ENCODE data around the gene FLNC.

The FLNC gene

GRCh38 chr7:128856001-128856718 lies 26.0 kb downstream of the FLNC start:
- no peak overlapping the region for H3K4me3 ChIP-seq (replicated peaks; ENCODE audit: low read depth, low read length)
- DNase-seq (ENCODE audit: extremely low read depth, low read depth), result no peak
- TF ChIP-seq CTCF (IDR thresholded peaks at IDR 0.05; ENCODE audit: low read depth, low read length, missing control alignments), result no peak

DNA sequence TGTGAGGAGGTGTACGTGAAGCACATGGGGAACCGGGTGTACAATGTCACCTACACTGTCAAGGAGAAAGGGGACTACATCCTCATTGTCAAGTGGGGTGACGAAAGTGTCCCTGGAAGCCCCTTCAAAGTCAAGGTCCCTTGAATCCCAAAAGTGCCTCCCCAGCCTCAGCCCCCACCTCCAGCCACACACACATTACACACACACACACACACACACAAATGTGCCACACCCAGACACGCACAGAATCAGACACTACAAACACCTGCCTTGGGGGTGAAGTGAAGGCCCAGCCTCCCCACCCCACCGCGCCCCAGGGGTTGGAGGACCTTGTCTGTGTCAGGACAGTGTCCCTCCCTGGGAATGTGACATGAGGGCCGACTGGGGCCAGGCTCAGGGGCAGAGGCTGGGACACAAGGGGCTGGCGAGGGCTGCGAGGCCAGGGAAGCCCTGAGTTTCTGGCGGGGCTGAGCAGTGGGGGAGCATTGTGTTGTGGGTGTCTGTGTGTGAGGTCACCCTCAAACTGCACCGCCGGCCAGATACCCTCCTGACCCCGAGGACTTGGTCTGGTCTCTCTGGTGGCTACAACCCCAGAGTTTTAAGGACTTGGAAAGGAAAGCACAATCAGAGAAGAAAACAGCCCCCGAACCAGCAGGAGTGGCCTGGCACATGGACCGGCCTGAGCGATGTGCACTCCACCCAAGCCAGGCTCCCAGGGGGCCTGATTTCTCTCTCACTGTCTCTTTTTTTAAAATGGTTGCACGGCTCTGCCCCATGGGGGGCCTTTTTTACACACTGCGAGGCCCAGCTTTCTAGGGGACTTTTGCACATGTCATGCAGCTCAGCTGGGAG lies 28.4 kb downstream of the FLNC start:
- no peak for DNase-seq (ENCODE audit: extremely low read depth, low read depth)
- H3K4me3 ChIP-seq (replicated peaks; ENCODE audit: low read depth, low read length), result no peak overlapping the region
- TF ChIP-seq CTCF (IDR thresholded peaks at IDR 0.05; ENCODE audit: low read depth, low read length, missing control alignments), result no peak

- TF ChIP-seq CTCF (IDR thresholded peaks at IDR 0.05; ENCODE audit: low read depth, low read length, missing control alignments), result no peak
- DNase-seq (ENCODE audit: extremely low read depth, low read depth), result no peak
- H3K4me3 ChIP-seq (replicated peaks; ENCODE audit: low read depth, low read length), result no peak overlapping the region
Measured at GRCh38 chr7:128859232-128860157, 29.3 kb downstream of the FLNC start.

GRCh38 chr7:128860158-128861073 lies 30.2 kb downstream of the FLNC start:
- no peak overlapping the region for H3K4me3 ChIP-seq (replicated peaks; ENCODE audit: low read depth, low read length)
- DNase-seq (ENCODE audit: extremely low read depth, low read depth), result peak; percentile 78
- TF ChIP-seq CTCF (IDR thresholded peaks at IDR 0.05; ENCODE audit: low read depth, low read length, missing control alignments), result peak; percentile 36

DNA sequence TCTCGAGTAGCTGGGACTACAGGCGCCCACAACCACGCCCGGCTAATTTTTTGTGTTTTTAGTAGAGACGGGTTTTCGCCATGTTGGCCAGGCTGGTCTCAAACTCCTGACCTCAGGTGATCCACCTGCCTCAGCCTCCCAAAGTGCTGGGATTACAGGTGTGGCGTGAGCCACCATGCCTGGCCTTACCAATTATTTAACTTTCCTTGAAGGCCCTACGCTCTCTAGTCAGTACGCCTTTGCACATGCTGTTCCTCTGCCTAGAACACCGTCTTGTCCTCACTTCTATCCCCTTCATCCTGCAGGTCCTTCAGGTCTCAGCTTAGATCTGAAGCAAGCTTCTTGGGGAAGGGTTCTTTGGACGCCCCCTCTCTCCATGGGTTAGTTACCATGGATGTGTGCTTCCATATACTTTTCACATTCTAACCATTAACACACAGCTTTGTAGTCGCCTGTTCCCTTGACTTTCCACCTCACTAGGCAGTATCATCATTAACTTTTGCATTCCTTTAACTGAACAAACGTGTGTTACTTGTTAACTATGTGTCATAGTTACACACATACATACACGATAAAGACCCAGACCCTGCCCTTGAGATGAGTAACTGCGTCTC lies 31.9 kb downstream of the FLNC start:
- no peak for DNase-seq (ENCODE audit: extremely low read depth, low read depth)
- peak overlapping the region; percentile 98 for H3K4me3 ChIP-seq (replicated peaks; ENCODE audit: low read depth, low read length)

More for the DNA sequence above, 31.9 kb downstream of the FLNC start:
- no peak for TF ChIP-seq CTCF (IDR thresholded peaks at IDR 0.05; ENCODE audit: low read depth, low read length, missing control alignments)
